HEK293T (cell line): ENCODE measurements around the gene TDP1.

ENCODE experiments used
- HDGF ChIP-seq: fragments of 450-650 bp; IDR thresholded peaks from 2 replicates; pipeline ENCODE4 v1.6.1; 2017; ENCODE audit warnings: antibody characterized with exemption, borderline replicate concordance
- NFRKB ChIP-seq: fragments of 450-650 bp; IDR thresholded peaks from 2 replicates; pipeline ENCODE4 v1.6.1; 2016; ENCODE audit warnings: mild to moderate bottlenecking, moderate library complexity

GRCh38 chr14:89933002-89933401 is 22.7 kb upstream of the TDP1 start:
- TF ChIP-seq HDGF, result no peak
- TF ChIP-seq NFRKB, result no peak
